ENCODE measurements around the gene MRPL57.
"Not testable (repeated sequence)": the region's sequence is repeated elsewhere in the genome, so short reads cannot be mapped to it uniquely, and the experiment has no call there.

Gene MRPL57

DNA sequence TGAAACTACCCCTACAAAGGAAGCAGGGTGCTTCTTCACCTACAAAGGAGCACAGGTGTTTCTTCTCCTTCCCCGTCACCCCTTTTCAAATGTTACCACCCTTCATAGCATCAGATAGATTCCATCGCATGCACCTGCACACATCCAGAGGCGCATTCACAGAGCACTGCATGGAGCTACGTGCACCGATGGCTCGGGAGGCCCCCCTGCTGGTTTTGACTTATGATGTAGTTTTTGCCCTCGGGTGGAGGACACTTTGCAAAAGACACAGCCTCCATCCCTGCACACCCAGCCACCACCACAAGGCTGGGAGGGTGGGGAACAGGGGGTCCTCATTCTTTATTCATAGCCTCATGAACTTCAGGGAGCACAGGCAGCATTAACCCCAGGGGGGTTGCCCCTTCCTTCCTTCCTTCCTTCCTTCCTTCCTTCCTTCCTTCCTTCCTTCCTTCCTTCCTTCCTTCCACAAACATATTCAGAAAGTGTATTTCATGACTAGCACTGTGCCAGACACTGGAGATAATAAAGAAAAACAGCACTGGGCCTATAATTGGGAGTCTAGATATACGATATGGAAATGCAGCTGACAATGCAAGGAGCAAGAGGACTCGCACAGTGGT is 21.3 kb downstream of the MRPL57 start:
- DNase-seq, result not testable (repeated sequence)

GRCh38 chr13:21198391-21198790 is 21.9 kb downstream of the MRPL57 start:
- DNase-seq, result not testable (repeated sequence)

- DNase-seq, result not testable (repeated sequence)
These were observed 25.2 kb downstream of the MRPL57 start for GRCh38 chr13:21201456-21202190.

DNA sequence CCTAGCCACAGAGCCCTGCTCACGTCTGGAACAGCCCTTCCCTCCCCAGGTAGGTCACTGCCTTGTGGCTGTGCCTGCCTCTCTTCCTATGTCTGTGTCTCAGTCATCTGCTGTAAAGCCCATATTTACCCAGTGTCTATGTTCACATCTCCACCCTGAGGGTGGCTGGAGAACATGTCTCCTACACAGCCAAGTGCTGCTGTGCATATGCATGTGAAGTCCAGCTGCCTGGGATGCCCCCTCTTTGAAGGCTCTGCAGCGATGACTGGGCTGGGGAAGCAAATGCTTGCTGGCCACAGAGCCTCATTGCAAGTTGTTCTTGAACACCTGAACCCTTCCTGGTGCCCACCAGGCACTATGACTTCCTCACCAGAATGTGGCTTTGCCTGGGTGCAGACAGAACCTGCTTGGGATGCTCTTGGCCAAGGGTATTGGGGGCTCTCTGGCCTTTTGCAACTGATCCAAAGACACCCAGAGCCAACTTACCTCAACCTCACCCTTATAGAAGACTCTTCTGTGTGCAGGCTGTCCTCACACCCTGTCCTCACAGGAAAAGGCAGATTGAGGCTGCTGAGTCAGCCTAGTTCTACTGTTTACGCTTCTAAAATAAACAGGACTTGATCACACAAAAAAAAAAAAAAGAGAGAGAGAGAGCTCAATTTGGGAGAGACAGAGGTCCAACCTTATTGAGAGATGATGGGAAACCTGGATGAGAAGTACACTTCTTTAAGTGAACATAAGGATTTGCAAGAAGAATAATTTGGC is 26.5 kb downstream of the MRPL57 start:
- no peak for DNase-seq

DNA sequence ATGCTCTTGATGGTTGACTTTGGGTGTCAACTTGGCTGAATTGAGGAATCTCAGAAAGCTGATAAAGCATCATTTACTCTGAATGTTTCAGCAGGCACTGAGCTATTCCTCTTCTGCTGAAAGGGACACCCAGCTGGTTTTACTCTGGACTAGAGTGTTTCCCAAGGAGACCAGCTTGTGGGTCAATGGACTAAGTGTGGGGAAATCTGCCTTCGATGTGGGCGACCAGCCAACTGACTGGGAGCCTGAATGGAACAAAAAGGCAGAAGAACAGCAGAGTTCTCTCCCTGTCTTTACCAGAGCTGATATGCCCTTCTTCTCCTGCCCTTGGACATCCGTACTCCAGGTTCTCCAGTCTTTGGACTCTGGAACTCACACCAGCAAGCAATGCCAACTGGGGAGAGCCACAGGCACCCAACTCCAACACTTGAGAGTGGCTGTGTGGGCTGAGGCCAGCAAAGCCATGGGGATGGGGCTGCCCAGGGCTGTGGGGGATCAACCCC is 32.2 kb downstream of the MRPL57 start:
- DNase-seq, result no peak

GRCh38 chr13:21212138-21212775 is 35.8 kb downstream of the MRPL57 start:
- DNase-seq, result no peak

DNA sequence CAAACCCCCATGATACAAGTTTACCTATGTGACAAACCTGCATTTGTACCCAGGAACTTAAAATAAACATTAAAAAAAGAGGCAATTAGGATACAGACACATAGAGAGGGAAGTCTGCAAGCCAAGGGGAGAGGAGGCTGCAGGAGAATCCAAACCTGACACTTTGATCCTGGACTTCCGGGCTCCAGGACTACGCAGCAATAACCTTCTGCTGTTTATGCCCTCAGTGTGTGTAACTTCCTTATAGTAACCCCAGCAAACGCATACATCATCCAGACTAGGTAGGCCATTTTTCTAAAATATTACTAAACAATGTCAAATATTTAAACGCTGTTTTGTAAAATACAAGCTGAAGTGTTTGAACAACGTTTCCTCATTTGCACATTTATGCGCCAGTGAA is 39.0 kb downstream of the MRPL57 start:
- not testable (repeated sequence) for DNase-seq

- DNase-seq, result no peak
These were observed 39.9 kb downstream of the MRPL57 start for GRCh38 chr13:21216332-21216731.

DNA sequence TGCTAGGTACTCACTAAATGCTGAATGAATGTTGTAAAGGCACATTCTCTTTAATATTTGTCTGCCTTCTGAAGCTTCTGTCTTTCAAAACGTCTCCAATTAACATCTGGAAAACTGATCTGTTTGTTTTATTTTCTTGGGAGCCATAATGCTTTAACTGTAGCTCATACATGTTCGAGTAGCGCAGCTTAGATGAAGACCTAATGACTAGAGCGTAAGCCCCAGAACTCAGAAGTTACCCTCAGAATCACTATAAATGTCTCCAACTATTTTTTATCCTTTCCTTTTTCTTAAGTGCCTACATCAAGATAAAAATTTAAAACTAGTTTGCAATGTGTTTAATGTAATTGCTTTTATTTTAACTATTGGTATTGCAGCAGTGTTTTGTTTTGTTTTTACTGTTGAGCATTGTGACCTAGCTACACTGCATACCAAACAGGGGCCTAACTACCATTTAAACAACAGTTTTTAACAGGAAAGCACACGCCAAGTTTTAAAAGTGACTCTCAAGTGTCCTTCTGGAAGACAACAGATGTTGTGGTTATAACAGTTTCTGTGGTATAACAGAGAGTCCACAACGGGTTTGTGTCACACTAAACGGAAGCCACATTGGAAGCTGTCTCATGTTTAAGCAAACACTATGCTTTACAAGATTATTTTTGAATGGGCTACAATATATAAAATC is 42.0 kb downstream of the MRPL57 start:
- DNase-seq, result no peak

- DNase-seq, result no peak
These were observed 42.6 kb downstream of the MRPL57 start for GRCh38 chr13:21219036-21219381.

DNA sequence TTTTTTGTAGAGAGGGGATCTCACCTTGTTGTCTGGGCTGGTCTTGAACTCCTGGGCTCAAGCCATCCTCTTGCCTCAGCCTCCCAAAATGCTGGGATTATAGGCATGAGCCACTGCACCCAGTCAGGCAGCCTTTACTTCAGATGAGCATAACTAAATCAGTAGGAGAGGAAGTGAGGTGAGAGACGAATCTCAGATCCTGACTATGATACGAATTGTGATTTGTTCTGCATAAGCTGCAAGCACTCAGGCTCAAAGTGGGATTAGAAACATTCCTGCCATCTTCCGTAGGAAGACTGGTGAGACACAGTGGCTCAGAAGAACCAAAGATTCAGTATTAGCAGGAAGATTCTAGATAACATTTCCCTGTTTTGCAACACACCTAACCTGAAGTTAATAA is 43.3 kb downstream of the MRPL57 start:
- DNase-seq, result not testable (repeated sequence)

DNA sequence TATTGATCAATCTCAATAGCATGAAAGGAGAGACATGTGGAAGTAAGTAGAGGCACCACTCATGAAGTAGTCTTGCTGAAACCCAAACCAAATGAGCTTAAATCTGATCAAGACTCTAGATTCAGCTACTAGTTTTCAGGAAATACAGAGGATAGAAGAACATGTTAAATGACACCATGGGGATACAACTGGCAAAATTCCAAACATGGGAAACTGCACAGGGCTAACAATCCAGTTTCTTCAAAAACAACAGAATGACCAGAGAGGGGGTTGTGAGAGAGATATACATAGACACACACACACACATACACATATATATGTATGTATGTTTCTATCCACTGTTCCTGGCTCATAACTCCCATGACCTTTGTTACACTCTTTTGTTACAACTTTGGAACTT is 44.8 kb downstream of the MRPL57 start:
- no peak for DNase-seq

- DNase-seq, result no peak
These were observed 48.6 kb downstream of the MRPL57 start for GRCh38 chr13:21225082-21225481.

- DNase-seq, result no peak
These were observed 49.6 kb downstream of the MRPL57 start for GRCh38 chr13:21225841-21226581.

GRCh38 chr13:21227917-21228316 is 51.5 kb downstream of the MRPL57 start:
- DNase-seq, result no peak

All from stimulated activated CD4-positive, alpha-beta T cell treated with anti-CD3 and anti-CD28 coated beads, Interleukin-12 subunit alpha, Interleukin-12 subunit beta, amount 100 ng/mL, for 4 hours (primary cell).